HEK293T (cell line): ENCODE measurements around the gene NR3C2.

Experiments used
- ARNT ChIP-seq: fragments of 450-650 bp; IDR thresholded peaks from 2 replicates; pipeline ENCODE4 v1.6.1; 2017; ENCODE audit warnings: mild to moderate bottlenecking
- ELF4 ChIP-seq: fragments of 450-650 bp; IDR thresholded peaks from 2 replicates; pipeline ENCODE4 v1.6.1; 2017; ENCODE audit warnings: antibody characterized with exemption
- FOXA1 ChIP-seq: fragments of 450-650 bp; IDR thresholded peaks from 2 replicates; pipeline ENCODE4 v1.6.1; 2016; ENCODE audit warnings: mild to moderate bottlenecking
- FOXK2 ChIP-seq: fragments of 450-650 bp; IDR thresholded peaks from 2 replicates; pipeline ENCODE4 v1.6.1; 2016; ENCODE audit warnings: mild to moderate bottlenecking
- L3MBTL2 ChIP-seq: fragments of 450-650 bp; conservative IDR thresholded peaks from 2 replicates; pipeline ENCODE4 v1.6.1; 2016; ENCODE audit warnings: mild to moderate bottlenecking
- NFRKB ChIP-seq: fragments of 450-650 bp; IDR thresholded peaks from 2 replicates; pipeline ENCODE4 v1.6.1; 2016; ENCODE audit warnings: mild to moderate bottlenecking, moderate library complexity
- SUZ12 ChIP-seq: fragments of 450-650 bp; IDR thresholded peaks from 2 replicates; pipeline ENCODE4 v1.6.1; 2016; ENCODE audit warnings: mild to moderate bottlenecking
- TARDBP ChIP-seq: fragments of 450-650 bp; IDR thresholded peaks from 2 replicates; pipeline ENCODE4 v1.6.1; 2016

DNA sequence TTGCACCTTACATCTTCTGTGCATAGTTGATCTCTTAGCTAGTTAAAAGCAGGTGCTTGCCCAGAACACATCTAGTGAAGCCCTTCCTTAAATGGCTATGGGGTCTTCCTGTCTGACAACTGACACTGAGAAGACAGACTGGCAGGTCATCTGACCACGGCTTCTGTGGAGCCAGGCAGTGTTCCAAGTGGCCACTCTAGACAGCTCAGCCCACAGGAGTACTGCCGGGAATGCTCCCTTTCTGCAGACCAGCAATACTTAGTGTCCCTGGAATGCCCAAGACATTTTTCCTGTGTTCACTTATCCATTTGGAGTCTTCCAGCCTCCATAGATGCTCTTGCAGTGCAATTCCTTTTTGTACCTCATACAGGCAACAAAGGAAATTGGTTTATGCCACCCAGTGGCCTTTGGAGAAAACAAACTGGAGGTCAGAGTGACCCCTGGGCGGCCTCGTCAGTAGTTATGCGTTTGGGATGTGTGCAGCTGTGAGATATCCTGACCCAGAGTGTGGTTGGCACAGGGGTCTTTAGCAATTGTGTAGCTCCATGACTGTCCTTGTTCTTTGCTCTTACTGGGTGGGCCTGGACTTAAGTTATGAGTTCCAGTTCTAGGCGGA is 374.8 kb downstream of the NR3C2 start:
- TF ChIP-seq ELF4 (no peak), NFRKB (no peak), SUZ12 (no peak), FOXK2 (no peak), L3MBTL2 (no peak), FOXA1 (no peak), TARDBP (no peak), ARNT (no peak)
